Skin epidermis (tissue), 12 donors: ENCODE data around the gene LUC7L.
"Not testable (repeated sequence)": the region's sequence is repeated elsewhere in the genome, so short reads cannot be mapped to it uniquely, and the experiment has no call there.

Experiments
- H3K27ac ChIP-seq, 21 experiments: fragments of 200-600 bp; sonication (generic) in 11 of 21; one replicate each; pipeline ENCODE4 v1.5.0; 2020; ENCODE audit warnings: mild to moderate bottlenecking in 3 of 21, inconsistent platforms in 2 of 21, moderate library complexity in 2 of 21
- H3K4me3 ChIP-seq, 7 experiments: fragments of 200-600 bp; sonication (generic) in 2 of 7; one replicate each; pipeline ENCODE4 v1.5.0; 2020; ENCODE audit warnings: inconsistent platforms in 2 of 7, mild to moderate bottlenecking in 2 of 7, moderate library complexity in 1 of 7

Gene LUC7L

GRCh38 chr16:228852-229730 lies at the start of gene LUC7L:
TSS of gene LUC7L (minus strand) at chr16:229449. CDS start at chr16:229339, 110 bp downstream.
- H3K4me3 ChIP-seq: peak within 1 kb of the TSS; percentile 61 to 89 (median 76)
- peak within 1 kb of the TSS; percentile 90 to 99 (median 97) for H3K27ac ChIP-seq

DNA sequence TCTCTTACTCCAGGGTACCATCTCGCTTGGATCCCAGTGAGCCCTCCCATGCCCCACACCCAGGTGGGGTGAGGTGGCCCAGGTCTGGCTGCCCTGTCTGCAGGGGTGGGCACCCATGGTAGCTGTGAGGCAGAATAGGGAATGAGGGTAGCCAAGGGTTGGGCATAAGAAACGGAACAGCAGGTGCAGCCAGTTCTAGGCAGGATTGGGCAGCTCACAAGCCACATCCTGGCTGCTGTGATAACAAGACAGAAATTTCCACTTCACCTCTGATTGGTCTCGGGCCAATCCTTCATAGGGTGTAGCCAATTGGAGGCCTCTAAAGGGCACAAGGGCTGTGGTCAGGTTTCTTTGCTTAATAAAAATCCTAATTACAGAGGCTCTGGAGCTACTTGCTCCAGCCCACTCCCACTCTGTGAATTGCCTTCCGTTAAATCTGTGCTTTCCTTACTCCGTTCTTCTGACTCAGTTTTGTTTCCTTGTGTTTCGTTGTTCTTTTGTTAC lies 49.7 kb upstream of the LUC7L start:
- no peak overlapping the region for H3K4me3 ChIP-seq

DNA sequence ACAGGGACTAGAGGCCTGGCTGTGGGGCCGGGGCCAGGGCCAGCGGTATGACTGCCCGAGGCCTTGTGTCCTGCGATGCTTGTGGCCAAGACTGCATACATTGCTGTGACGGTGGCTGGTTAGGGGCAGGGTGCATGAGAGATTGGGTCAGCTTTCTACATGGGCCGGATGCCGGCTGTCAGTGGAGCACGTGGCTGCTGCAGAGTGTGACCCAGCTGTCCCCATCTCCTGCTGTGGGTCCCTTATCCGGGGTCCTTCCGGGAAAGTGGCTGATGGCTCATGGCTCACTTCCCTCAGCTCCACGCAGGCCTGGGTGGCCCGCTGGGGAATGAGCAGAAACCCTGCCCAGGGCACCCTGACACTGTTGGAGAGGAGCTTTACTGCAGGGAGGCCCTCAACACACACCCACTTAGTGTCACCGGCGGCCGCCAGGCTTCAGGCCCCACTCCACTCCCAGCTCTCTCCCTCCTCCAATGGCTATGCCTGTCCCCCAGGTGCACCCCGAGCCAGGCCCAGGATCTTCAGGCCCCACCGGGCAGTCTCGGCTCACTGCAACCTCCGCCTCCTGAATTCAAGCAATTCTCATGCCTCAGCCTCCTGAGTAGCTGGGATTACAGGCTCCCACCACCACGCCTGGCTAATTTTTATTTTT lies 47.3 kb upstream of the LUC7L start:
- Histone ChIP-seq H3K4me3 (no peak overlapping the region), H3K27ac (no peak overlapping the region)

More for the DNA sequence above, 49.7 kb upstream of the LUC7L start:
- no peak overlapping the region for H3K27ac ChIP-seq

GRCh38 chr16:275786-276232 lies 46.6 kb upstream of the LUC7L start, which contains the start of gene RGS11:
TSS of gene RGS11 (minus strand) at chr16:275944. CDS start at chr16:275911, 33 bp downstream.
- peak within 1 kb of the TSS; percentile 1 to 41 (median 24) for H3K4me3 ChIP-seq
- peak within 1 kb of the TSS in 2 of 21 experiments; percentile 2 to 8 for H3K27ac ChIP-seq

GRCh38 chr16:275041-275641 lies 45.9 kb upstream of the LUC7L start:
- Histone ChIP-seq H3K4me3 (peak overlapping the region; percentile 1 to 41 (median 24)), H3K27ac (peak overlapping the region in 1 of 21 experiments; percentile 2)

DNA sequence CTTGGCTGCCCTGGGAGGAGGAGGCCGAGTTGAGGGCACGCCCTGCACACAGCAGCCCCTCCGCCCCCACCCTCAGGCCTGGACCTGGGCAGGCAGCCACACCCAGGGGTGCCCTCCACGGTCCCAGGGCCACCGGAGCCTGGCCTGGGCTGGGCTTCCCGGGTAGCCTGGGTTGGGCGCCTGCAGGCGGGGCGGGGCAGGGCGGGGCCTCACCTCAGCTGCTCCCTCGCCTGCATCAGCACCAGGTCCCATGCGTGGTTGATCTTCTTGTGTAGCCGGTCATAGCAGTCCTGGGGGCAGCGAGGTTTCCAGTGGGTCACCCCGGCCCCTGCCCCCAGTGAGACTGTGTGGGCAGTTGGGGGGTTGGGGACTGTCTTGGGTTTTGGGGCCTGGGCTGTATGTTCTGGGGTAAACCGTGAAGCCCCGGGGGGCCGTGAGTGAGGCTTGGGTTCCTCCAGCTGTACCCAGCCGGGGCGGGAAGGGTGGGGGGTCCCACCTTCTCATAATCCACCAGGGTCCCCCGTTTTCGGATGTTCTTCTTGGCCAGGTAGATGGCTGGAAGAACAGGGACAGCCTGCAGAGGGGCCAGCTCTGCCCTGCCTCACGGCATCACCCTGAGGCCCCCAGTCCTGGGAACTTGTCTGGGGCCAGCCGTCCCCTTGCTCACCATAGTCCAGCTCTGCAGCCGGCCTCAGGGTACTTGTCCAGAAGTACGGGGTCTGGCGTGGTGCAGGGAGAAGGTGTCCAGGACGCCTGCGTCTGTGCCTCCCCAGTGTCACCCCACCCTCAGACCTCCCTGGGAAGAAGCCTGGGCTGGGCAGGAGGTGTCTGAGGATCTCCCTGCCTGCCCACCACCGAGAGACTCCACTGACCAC lies 44.5 kb upstream of the LUC7L start:
- no peak overlapping the region for H3K27ac ChIP-seq
- H3K4me3 ChIP-seq: no peak overlapping the region

DNA sequence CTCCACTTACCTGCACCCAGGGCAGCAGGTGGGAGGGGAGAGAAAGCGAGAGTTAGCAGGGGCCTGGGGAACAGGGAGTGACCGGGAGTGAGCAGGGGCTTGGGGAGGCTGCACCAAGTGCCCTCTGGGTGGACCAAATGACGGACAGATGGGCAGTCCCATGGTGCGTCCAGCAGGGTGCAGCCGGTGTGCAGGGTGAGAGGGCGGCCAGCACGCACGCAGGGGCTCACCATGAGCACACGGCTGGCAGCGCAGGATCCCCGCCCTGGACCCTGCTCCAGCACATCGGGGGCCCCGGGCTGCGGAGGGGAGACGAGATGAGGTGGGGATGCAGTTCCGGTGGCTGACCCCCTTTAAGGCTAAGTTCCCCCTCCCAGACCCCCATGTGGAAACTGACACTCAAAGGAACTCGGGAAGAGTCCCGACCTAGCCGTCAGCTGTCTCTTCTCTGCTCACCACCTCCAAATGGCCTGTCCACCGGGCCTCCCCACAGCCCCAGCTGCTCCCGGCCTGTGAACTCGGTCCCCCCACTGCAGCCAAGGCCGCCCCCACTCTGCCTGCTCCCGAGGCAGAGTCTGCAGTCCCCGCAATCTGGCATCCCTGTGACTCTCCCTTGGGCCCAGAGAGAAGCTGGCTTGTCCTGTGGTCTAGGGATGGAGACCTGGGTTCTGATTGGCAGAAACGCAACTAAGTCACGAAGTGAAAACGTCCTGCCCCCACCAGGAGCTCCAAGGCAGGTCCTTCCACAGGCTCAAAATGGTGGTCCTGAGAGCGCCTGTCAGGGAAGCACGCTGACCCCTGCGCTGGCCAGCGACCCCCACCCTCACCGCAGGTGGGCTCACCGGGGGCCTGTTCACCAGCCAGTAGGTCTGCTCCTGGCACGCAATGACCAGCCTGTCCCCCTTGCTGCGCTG lies 43.6 kb upstream of the LUC7L start:
- Histone ChIP-seq H3K27ac (no peak overlapping the region), H3K4me3 (no peak overlapping the region)

DNA sequence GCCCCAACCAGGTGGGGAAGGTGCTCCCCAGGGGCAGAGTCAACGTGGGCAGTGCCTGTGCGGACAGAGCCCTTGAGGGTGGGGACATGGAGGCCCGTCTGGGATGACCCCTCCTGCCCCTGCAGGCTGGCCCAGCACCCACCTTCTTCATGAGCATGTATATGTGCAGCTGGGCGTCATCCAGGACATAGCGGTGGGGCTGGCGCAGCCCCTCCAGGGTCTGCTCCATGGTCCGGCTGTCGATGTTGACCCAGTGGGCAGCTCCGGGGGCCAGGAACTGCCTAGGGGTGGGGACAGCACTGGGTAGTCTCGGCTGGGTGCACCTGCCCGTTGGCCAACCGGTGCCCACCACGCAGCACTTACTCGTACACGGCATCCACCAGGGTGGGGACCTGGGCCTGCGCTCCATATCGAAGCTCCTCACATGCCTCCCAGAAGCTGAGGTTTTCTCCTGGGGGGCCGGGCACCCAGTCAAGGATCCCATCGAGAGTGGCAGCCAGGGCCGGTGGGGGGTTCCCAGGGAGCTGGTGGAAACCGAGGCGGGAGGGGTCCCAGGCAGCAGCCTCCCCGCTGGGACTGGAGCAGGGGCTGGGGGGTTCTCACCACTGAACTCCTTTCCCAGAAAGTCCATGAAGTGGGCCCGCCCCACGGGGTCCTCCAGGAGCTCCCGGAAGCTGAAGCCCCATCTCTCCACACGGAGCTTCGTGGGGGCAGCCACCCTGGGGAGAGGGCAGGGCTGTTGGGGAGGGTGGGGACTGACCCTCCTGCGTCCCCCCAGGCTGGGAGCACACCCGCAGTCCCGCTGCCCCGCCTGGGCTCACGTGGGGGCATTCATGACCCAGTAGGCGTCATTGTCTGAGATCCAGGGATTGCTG lies 41.4 kb upstream of the LUC7L start:
- Histone ChIP-seq H3K27ac (no peak overlapping the region), H3K4me3 (no peak overlapping the region)

GRCh38 chr16:269061-269796 lies 40.0 kb upstream of the LUC7L start:
- H3K27ac ChIP-seq: no peak overlapping the region
- H3K4me3 ChIP-seq: no peak overlapping the region

DNA sequence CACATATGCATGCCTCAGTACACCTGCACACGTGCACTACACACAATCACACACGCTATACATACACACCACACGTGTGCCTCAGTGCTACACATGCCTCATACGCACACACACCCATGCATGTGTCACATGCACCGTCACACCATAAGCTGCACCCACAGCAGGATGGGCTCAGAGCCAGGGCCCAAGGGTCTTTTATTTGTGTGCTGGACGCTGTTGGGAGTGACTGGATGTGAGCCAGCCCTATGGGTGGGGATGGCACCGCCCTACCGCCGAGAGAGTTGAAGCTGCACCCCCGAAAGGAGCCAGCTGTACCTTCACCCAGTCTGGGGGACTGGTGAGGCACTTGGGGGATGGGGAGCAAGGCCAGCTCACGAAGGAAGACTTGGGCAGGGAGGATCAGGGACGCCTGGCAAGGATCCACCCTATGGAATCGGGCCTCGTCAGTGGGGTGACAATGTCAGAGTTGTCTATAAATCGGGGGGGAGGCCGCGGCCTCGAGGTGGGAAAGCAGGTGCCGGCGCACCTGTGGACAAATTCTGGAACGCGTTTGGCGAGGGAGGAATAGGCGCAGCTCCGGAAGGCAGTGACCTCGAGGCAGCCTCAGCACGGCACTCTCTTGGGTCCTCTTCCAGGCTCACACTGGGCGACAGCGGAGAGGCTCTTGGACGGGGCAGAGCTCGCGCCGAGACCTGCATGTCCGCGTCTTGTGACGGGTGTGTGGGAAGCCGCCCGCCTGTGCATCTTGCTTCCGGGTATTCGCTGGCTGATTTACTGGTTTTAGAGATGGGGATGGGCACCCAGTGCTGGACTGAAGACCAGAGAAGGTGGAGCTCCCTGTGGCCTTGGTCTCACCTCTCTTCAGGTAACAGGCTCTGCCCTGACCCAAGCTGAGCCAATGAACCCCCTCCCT lies 39.1 kb upstream of the LUC7L start:
- Histone ChIP-seq H3K4me3 (no peak overlapping the region), H3K27ac (peak overlapping the region in 1 of 21 experiments; percentile 4)

- not testable (repeated sequence) for H3K4me3 ChIP-seq, H3K27ac ChIP-seq
These were observed 38.3 kb upstream of the LUC7L start for GRCh38 chr16:267562-267961.

GRCh38 chr16:266258-267164 lies 37.3 kb upstream of the LUC7L start:
- Histone ChIP-seq H3K4me3 (no peak overlapping the region), H3K27ac (no peak overlapping the region)

- Histone ChIP-seq H3K4me3 (no peak overlapping the region), H3K27ac (no peak overlapping the region)
These were observed 36.5 kb upstream of the LUC7L start for GRCh38 chr16:265711-266110.

DNA sequence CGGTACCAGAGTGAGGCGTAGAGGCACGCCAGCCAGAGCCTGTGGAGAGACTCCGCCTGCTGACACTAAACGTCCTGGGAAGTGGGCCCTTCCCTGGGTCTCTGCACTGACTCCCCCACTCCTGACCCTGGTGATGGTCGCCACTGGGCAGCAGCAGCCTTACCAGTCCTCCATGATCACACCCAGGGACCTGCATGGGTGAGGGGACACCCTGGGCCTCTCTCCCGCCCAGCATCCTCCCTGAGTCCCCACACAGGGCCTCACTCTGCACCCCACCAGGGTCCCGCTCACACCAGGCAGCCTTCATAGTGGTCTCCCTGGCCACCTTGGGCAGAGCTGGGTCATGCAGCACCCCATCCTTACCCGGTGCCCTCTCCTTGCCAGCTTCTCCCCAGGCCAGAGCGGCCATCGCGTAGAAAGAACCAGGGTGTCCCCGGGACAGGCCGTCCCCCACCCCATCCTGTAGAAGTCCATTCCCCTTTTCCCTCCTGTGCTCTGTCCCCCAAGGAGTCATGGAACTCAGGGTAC lies 35.8 kb upstream of the LUC7L start:
- Histone ChIP-seq H3K4me3 (no peak overlapping the region), H3K27ac (no peak overlapping the region)
